Measurements from ENCODE around the gene PELO.
"Not testable (repeated sequence)": the region's sequence is repeated elsewhere in the genome, so short reads cannot be mapped to it uniquely, and the experiment has no call there.

Gene PELO

DNA sequence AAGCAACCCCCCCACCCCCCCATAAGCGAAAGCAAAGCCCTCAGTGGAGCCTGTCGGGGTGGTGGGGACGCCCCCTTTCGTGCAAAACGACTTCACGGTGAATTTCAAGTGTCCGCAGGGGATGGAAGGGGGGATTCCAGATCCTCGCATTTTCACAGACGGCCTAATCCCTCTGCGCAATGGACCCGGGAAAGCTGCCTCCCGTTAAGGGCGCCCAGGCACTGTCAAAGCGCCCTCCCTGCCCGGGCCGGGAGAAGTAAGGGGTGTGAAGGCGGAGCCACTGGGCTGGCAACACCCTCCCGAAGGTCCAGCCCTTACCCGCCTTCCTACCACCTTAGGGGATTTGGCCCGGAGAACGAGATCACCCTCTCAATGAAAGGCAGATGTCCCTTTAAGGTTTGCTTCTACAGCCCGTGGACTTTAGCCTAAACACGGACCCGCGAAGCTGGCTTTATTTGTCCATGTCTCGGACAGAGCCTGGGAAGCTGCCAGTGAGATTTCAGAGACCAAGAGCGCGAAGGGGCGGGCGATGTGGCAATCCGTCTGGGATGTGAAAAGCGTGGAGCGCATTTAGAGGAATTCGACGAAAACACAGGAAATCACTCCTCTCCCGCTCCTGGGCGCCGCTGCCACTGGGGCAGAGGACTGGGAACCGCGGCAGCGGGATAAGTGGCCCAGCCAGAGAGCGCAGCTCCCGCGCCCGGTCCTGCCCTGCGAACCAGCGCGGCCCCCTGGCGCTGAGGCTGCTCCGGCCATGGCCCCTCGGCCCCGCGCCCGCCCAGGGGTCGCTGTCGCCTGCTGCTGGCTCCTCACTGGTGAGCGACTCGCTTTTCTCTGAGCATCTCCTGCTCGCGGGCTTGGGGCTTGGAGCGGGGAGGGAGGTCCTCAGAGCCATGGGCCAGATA, at the start of gene PELO, which contains the start of gene ITGA1:
Gene PELO (plus strand): TSS at position 317 of the 905 bp plus-strand sequence. CDS start 12,479 bp downstream, outside the sequence.
Gene ITGA1 (plus strand): TSS at position 317 of the 905 bp plus-strand sequence. CDS start 438 bp downstream, at position 755.
- DNase-seq: peak; percentile 59 to 70

GRCh38 chr5:52738095-52738506, 49.6 kb upstream of the PELO start:
- DNase-seq: no peak

DNA sequence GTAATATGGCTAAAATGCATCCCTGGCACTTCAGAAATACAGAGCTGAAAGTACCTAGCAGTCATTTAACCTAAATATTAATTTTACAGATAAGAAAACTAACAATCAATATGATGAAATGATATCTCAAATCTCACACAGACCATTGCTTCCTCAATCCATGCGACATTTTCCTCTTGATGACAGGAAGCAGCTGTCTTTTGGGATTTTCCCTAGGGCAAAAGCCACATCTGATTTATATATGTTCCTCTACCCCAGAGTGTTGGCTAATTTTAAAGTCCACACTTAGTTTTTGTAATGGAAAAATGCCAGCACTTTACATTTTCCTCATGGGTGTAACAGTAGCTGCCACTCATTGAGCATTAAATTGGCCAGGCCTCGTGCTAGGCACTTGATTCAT, 47.7 kb upstream of the PELO start:
- no peak for DNase-seq

- no peak for DNase-seq
Observed at GRCh38 chr5:52743012-52743411, 44.7 kb upstream of the PELO start.

DNA sequence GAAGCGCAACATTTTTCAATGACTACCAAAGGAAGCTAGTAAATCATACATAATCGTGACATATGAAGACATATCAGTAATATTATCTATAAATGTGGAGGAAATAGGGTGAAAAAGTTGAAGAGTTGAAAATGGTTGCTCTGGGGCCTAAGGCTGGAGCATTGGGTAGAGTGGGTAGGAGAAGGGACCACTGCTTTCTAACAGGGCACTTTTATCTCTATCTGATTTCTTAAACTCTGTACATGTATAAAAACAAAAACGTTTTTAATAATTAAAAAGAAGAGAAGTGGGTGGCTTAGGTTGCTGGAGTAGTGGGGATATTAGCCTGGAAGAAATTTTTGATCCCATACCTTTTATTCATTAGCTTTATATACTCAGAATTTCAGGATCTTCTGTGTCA, 44.2 kb upstream of the PELO start:
- DNase-seq: no peak

- DNase-seq: peak; percentile 17 to 48
Observed at GRCh38 chr5:52743970-52744369, 43.7 kb upstream of the PELO start.

- not testable (repeated sequence) for DNase-seq
Observed at GRCh38 chr5:52744867-52745458, 42.8 kb upstream of the PELO start.

DNA sequence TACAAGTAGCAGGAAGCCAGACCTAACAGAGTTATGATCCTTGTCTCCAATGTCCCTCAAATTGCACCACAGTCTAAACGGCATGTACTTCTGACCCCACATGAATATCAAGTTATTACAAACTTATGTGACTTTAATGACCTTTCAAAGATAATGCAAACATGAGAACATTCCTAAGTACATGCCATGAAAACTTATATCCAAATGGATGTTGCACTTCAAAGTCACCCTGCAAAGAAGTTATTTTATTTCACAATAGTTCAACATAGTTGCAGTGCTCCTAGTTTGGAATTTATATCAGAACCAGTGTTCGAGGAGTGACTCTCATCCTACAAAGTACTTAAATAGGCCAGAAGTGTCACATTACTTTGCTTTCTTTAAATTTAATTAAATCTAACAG, 41.2 kb upstream of the PELO start:
- DNase-seq: no peak

DNA sequence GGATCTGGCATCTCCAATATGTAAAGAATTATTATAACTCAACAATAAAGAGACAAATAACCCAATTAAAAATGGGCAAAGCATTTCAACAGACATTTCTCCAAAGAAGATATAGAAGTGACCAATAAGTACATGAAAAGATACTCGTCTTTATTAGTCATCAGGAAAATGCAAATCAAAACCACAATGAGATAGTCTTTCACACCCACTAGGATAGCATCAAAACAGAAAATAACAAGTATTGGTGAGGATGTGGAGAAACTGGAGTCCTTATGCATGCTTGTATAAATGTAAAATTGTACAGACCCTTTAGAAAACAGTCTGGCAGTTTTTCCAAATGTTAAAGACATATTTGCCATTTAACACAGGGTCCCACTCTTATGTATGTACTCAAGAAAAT, 39.1 kb upstream of the PELO start:
- DNase-seq: no peak

GRCh38 chr5:52749666-52750065, 38.0 kb upstream of the PELO start:
- DNase-seq: no peak

DNA sequence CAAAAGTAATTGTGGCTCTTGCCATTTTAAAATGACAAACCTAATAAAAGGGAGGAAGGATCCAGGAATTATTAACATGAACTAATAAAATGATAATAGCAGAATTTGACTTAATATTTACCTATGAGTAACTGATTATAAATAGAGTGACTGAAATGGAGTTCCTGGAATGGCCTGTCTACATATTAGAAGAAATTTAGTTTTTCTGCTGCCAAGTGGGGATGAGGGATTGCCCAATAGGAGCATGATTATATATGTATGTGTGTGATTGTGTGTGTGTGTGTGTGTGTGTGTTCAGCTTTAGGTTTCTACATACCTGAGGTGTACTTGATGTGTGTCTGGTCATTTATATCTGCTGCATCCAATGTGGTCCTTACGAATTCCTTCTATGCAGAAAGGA, 36.6 kb upstream of the PELO start:
- no peak for DNase-seq

DNA sequence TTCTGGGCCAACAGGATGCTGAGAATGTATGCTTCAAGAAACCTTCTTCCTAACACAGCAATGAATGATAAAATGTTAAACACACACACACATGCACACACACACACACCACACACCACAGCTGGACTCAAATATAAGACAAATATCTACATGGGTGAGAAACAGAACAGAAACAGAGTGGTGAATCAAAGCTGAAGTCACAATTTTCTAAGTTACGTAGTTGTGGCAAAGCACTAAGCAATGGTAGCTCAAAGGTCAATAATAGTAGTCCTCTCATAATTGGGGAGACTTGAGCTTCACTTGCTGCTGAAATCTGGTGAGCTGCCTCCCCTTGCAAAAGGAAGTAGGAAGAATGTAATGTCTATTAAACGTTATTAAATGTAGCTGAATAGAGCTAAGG, 33.7 kb upstream of the PELO start:
- DNase-seq: no peak

- DNase-seq: no peak
Observed at GRCh38 chr5:52757527-52757926, 30.2 kb upstream of the PELO start.

DNA sequence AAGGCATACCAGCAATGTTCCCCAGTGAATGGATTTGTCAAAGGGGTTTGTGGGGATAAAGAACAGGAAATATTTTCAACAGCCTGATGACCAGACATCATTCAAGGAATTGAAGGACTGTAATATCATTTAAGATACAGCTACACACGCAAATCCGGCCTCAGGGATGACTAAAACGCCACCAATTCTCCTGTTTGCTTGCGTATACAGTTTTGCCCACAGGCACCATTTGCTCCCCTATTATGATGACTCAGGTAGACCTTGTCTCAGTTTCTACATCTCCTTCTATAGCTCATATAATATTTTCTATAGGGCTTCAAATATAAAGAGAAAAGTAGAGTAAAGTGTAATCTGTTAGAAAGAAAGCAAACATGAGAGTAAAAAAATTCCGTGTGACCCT, 29.7 kb upstream of the PELO start:
- DNase-seq: no peak

- no peak for DNase-seq
Observed at GRCh38 chr5:52759331-52759730, 28.4 kb upstream of the PELO start.

DNA sequence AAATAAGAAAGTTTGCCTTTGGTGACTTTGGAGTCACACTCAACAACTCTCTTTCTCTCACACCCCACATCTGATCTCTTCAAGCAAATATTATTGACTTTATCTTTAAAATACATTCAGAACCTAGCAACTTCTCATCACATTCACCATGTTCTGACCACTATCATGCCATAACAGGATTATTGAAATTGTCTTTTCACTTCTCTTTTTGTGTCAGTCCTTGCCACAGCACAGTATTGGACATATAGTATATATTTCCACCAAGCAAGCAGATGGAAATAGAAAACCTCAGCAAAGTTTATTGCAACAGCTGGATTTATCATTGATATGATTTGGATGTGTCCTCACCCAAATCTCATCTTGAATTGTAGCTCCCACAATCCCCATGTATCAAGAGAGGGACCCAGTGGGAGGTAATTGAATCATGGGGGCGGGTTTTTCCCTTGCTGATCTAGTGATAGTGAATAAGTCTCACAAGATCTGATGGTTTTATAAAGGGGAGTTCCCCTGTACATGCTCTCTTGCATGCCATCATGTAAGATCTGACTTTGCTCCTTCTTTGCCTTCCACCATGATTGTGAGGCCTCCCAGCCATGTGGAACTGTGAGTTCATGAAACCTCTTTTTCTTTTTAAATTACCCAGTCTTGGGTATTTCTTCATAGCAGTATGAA, 26.9 kb upstream of the PELO start:
- DNase-seq: peak; percentile 21 to 55

GRCh38 chr5:52767217-52767743, 20.4 kb upstream of the PELO start:
- DNase-seq: no peak

GRCh38 chr5:52767766-52768480, 19.8 kb upstream of the PELO start:
- DNase-seq: no peak

DNA sequence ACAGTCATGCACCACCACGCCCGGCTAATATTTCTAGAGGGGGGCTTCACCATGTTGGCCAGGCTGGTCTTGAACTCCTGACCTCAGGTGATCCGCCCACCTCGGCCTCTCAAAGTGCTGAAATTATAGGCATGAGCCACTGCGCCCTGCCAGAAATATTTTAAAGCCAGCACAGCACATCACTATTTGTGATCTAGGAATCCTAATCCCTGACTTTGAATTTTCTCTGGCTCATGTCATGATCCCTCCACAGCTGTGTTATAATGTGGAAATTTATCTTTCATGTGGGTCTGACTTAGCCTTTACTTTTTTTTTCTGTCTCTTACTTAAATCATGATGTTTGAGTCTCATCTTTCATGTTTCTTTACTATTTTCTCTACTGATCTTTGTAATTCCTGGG, 18.7 kb upstream of the PELO start:
- no peak for DNase-seq

DNA sequence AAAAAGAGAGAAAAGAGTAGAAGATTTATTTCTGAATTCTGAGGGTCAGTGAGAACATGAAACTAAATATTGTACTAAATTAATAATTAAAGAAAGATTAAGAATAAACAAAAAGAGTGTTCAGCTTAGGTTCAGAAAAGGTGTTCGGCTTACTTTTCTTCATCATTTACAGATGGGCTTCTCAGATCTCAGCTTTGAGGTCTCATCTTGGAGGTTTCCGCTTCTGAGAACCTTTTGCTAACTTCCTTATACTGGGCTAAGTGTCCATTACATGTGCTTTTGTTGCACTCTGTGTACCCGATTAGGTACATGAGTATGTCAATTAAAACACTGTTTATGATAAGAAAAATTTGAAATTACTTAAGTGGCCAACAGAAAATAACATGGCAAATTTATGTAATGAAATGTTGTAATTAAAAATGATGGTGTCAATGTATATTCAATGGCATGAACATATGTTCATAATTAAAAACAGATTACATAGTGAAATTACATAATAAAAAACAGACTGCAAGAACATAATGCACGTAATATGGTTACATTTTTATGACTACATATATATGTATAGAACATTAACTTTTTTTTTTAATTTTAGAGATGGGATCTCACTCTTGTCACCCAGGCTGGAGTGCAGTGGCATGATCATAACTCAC, 17.3 kb upstream of the PELO start:
- DNase-seq: no peak

- peak; percentile 40 to 47 for DNase-seq
Observed at GRCh38 chr5:52771343-52772039, 16.2 kb upstream of the PELO start.

DNA sequence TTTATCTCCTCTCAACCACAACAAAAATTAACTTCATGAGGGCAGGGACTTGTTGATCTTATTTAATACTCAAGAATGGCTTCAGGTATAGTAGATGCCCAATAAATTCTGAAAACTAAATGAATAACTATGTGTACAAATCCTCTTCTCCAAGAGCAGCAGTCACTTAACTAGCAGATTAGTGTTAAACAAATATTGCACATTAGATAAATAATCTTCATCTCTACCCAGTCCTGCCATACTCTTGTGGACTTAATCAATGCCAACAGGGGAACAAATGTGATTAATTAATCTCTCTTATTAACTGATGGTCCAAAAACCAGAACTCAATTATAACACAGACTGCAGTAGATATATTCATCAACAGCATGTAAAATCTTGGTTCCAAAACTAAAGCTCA, 15.0 kb upstream of the PELO start:
- no peak for DNase-seq
